Frontal cortex (tissue), 4 donors: ENCODE measurements around the gene PRSS35. TPM values are rescaled to one million over a fixed set of nuclear protein-coding genes. Genes with fewer than 3 reads are reported as not detected.
"Not testable (repeated sequence)": the region's sequence is repeated elsewhere in the genome, so short reads cannot be mapped to it uniquely, and the experiment has no call there.

ENCODE experiments used
- DNase-seq, 2 donors: peaks; one replicate each; pipeline ENCODE4 v3.0.0; 2012; ENCODE audit warnings: low spot score in 2 of 2
- FAIRE-seq: peaks from 2 replicates; lab custom pipeline; 2012; peaks lifted over from hg19 to GRCh38; lab: Jason Lieb, UNC
- total RNA-seq: library from RNA; depleted of rRNA; stranded (reverse); fragments of >200 nt; gene quantifications from one replicate; pipeline ENCODE4 v1.2.3, GENCODE V29; 2014
- donor health status: control.
- donor health status: control.
- donor health status: control.

The PRSS35 gene
- total RNA-seq, 1 donor from 2014 or later = 2.0 TPM

DNA sequence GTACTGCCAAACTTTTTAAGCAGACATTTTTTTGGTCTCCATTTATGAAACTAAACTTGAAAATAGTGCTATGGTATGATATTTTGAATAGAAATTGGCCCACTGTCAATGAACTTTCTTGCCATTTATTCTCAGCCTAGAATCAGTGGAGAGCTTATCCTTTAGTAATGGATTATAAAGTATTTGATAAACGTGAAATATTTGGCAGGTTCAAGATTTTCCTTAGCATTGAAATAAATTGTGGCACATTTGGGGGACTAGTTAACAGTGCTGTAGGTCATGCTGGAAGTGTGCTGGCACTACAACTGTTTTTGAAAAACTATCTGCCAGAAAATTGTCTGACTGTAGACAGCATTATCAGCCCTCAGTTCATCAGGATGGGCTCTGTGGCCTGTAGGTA lies 2.1 kb downstream of the PRSS35 start:
- FAIRE-seq (no peak), DNase-seq (no peak)

DNA sequence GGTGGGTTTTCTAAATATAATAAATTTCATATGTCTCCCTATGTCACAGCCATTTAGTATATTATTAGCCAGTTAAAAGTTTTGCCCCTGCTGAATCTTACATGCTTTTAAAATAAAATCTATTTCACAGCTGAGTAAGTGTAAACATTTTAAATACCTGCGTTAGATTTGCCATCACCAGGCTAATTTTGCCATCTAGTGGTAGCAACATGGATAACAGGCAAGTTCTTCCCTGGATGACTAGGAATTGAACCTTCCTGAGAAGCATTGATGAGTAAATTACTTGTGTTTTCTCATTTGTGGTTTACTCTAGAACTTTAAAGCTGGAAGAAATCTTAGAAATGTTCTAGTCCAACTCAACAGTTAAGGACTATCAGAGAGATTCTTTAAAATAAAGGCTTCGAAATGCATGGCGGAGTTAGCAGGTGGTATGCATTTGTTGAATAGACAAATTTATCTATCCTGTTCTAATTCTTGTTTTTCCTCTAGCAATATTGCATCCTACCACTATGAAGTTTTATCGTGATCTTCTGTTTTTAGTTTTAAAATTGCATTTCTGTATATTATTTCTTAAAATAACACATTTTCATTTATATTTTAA lies 2.6 kb downstream of the PRSS35 start:
- FAIRE-seq (peak; percentile 88), DNase-seq (peak; percentile 31 to 35)

DNA sequence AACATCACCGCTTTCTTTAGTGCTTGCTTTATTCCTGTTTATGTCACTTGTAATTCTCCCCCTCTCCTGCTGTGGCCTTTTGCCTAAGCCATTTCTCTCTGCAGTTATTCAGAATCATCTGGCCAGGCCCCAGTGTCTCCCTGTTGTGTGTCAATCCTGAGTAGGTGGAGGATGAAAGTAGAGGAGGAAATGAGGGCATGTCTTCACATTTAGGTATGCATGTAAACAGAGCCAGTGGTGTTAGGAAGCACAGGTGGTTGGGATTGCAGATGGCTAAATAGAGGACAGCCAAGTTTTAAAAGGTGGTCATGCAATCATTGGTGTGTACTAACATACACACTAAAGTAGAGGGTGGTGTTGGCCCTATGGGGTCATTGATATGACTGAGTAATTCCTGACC lies 5.2 kb downstream of the PRSS35 start:
- no peak for FAIRE-seq
- DNase-seq = no peak

DNA sequence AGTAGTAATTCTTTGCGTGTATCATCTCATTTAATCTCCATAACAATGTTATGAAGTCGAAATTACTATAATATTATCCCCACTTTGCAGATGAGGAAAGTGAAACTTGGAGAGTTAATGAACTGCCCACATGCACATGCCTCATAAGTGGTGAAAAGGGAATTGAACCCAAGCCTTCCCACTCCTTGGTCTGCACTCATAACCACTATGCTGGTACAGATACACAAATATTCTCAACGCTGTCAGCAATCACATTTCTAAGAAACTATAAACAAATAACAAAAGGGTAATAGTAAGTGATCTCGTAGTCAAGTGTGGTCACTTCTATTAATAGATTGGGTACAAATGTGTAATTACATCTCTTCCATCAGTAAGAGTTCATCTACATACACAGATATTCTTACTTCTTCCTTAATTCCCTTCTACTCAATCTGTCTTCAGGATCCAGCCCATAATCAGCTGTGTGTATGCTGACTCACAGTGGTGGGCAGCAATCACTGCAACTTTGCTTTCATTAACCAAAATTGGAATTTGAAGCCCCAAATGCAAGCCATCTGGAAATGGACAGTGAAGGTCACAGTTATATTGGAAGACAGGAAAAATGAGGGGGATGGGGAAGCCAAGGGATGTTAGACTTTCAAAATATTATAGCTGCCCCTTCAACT lies 6.6 kb downstream of the PRSS35 start:
- FAIRE-seq (no peak), DNase-seq (no peak)

DNA sequence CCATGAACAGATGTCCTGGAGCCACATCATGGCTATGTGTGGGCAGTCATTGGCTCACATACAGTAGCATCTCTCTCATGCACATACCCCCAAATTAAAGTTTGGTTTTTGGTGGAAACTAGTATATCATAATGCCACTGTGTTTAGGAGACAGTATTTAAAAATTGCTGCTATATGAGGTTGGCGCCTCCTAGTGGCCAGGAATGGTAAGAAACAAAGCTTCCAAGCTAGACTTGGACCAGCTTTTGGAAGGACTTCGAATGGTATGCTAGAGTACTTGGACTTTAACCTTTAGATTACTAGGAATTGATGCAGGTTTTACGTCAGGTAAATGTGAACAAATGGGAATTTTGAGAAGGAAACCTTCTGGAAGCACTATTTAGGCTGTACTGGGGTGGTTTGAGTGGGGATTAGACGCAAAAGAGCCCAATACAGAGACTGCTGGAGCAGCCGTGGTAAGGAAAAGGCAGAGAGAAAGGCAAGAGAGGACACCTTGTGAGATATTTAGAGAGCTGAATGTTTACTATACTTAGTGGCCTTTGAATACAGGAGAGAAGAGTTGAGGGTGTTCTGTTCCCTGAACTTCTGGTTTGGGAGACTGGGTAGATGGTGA lies 23.8 kb downstream of the PRSS35 start:
- DNase-seq = no peak
- FAIRE-seq = no peak

DNA sequence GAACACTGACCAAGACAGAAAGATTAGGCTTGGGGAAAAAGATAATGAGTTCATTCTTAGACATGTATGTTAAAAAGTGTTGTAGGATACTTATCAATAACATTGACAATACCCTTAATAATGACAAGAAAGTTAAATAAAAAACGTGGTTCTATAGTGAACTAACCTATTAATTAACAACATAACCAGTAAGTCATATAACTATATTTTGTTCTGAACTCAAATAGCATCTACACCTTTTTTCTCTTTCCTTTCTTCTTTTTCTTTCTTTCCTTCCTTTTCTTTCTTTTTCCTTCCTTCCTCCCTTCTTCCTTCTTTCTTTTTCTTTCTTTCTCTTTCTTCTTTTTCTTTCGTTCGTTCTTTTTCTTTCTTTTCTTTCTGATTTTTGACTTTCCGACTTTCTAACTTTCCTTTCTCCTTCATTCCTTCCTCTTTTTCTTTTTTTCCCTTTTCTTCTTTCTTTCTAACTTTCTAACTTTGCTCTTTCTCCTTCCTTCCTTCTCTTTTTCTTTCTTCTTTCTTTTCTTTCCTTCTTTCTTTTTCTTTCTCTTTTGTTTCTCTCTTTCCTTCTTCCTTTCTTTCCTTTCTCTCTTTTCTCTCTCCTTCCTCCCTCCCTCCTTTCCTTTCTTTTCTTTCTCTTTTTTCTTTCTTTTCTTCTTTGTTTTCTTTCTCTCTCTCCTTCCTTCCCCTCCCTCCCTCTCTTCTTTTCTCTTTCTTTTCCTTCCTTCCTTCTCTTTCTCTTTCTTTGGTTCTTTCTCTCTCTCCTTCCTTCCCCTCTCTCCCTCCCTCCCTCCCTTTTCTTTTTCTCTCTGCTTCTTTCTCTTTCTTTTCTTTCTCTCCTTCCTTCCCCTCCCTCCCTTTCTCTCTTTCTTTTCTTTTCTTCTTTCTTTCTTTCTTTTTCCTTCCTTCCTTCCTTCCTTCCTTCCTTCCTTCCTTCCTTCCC lies 24.6 kb downstream of the PRSS35 start:
- FAIRE-seq = no peak
- no peak for DNase-seq

DNA sequence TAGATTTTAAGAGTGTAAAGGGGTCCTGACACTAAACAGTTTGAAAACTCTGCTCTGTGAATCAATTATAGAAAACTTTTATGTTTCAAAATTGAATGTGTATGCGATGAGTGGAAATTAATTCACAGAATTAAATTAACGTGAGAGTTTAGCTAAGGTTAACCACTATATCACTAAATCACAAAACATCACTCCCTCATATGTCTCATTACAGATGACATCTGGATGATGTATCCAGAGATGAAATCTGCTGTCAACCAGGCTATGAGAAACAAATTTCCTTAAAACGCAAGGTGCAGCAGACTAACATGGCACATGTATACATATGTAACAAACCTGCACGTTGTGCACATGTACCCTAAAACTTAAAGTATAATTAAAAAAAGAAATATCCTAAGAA lies 27.3 kb downstream of the PRSS35 start:
- no peak for DNase-seq
- FAIRE-seq = no peak

DNA sequence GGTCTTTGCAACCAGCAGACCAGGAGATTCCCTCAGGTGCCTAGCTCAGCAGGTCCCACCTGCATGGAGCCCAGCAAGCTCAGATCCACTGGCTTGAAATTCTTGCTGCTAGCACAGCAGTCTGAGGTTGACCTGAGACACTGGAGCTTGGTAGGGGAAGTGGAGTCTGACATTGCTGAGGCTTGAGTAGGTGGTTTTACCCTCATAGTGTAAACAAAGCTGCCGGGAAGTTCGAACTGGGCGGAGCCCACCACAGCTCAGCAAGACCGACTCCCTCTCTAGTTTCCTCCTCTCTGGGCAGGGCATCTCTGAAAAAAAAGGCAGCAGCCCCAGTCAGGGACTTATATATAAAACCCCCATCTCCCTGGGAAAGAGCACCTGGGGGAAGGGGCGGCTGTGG lies 34.3 kb downstream of the PRSS35 start:
- FAIRE-seq (no peak), DNase-seq (no peak)

DNA sequence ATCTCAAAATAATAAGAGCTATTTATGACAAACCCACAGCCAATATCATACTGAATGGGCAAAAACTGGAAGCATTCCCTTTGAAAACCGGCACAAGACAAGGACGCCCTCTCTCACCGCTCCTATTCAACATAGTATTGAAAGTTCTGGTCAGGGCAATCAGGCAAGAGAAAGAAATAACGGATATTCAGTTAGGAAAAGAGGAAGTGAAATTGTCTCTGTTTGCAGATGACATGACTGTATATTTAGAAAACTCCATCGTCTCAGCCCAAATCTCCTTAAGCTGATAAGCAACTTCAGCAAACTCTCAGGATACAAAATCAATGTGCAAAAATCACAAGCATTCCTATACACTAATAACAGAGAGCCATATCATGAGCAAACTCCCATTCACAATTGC lies 38.1 kb downstream of the PRSS35 start:
- FAIRE-seq, DNase-seq: not testable (repeated sequence)

DNA sequence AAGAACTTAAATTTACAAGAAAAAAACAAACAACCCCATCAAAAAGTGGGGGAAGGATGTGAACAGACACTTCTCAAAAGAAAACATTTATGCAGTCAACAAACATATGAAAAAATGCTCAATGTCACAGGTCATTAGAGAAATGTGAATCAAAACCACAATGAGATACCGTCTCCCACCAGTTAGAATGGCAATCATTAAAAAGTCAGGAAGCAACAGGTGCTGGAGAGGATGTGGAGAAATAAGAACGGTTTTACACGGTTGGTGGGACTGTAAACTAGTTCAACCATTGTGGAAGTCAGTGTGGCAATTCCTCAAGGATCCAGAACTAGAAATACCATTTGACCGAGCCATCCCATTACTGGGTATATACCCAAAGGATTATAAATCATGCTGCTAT lies 39.4 kb downstream of the PRSS35 start:
- DNase-seq, FAIRE-seq: not testable (repeated sequence)

DNA sequence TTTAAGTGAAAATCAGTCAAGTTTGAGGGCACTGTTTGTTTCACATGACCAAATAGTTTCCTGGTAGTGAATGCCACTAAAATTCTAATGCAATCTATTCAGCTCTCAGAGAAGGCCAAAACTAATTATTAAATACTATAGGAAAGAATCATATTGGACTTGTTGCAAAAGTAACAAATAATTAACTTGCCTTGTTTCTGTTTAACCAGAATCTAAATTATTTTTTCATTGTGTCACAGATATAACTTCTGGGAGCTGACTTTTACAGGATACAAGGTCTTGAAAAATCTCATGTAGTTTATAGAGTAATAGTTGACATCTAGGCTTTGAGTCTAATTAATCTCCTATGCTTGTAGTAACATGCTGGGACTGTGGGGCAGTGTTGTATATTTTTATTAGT lies 44.5 kb downstream of the PRSS35 start:
- FAIRE-seq = no peak
- no peak for DNase-seq

DNA sequence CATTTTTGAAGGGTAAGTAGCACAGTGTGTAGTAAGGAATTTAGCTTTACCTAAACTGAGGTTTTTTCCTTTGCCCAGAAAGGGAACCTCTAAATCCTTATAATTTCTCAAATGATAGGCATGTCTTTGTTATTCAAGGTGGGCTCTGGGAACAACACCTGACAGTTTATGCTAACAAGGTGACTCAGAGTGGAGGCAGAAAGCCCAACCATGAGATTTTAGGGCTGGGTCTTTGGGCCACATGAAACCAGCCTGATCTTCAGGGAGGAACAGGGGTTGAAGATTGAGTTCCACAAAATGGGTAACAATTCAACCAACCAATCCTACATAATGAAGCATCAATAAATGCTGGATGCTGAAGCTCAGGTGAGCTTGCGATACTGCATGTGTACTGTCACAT lies 46.6 kb downstream of the PRSS35 start:
- no peak for DNase-seq
- FAIRE-seq = no peak

DNA sequence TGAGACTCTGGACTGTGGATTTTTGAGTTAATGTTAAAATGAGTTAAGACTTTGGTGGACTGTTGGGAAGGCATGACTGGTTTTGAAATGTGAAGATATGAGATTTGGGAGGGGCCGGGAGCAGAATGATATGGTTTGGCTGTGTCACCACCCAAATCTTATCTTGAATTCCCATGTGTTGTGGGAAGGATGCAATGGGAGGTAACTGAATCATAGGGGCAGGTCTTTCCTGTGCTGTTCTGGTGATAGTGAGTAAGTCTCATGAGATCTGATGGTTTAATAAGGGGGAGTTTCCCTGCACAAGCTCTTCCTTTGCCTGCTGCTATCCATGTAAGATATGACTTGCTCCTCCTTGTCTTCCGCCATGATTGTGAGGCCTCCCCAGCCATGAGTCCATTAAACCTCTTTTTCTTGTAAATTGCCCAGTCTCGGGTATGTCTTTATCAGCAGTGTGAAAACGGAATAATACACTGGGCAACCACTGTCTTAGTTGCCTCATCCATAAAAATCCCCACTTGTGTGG lies 59.4 kb downstream of the PRSS35 start:
- DNase-seq, FAIRE-seq: not testable (repeated sequence)

DNA sequence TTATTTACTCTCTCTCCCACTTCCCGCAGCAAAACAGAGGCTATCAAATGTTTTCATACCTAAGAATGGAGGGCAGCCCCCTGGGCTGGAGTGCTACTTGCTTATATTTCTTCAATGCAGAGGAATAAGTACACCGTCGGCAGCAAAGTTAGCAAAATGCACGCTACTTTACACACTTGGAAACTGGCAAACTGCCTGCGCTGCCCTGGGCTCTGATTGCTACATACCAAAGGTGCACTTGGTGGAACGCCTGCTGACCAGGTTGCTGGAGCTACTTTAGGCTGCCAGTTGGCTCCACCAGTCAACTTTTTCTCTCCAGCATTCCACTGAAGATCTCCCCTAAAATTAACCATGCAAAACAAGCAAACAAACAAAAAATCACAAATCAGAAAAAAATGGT lies 62.4 kb downstream of the PRSS35 start:
- DNase-seq = no peak
- FAIRE-seq = no peak

Other genes with a start within 250 kb of the PRSS35 start
- 2.9 TPM for gene ME1, start 81.5 kb upstream of the PRSS35 start, total RNA-seq
- 108 TPM for gene SNAP91, start 196.6 kb downstream of the PRSS35 start, total RNA-seq